B cell (primary cell): ENCODE data around the gene KHK. TPM values are rescaled to one million over a fixed set of nuclear protein-coding genes. Genes with fewer than 3 reads are reported as not detected.

ENCODE experiments used
- ATAC-seq: fragments of 200-7000 bp; cut with Tn5 transposase; one replicate; pipeline ENCODE4 v1.10.0; 2021; ENCODE audit warnings: low read depth, mild to moderate bottlenecking, moderate number of reproducible peaks, moderate library complexity
- CTCF ChIA-PET: fragments of 350-600 bp; sonication (Branson Sonifier 250); formaldehyde crosslinking; loops from one replicate; lab custom pipeline; 2021; ENCODE audit warnings: antibody characterized with exemption, inconsistent platforms; lab: Charles Lee
- POLR2A ChIA-PET: fragments of 350-600 bp; sonication (Branson Sonifier 250); formaldehyde crosslinking; loops from one replicate; lab custom pipeline; 2021; ENCODE audit warnings: antibody characterized with exemption; lab: Charles Lee
- DNase-seq: peaks from one replicate; pipeline ENCODE4 v3.0.0; 2013
- H2AFZ ChIP-seq: 2 replicates; pipeline ENCODE4 v1.6.1; 2012; ENCODE audit warnings: mild to moderate bottlenecking, low read depth, low read length; ENCODE audit not compliant: insufficient read depth, poor library complexity, severe bottlenecking
- H3K27ac ChIP-seq, 2 donors: 1 replicate in 1 of 2; 2 replicates in 1 of 2; pipeline ENCODE4 v1.5.1; 2012 to 2013; ENCODE audit warnings: low read length in 2 of 2, mild to moderate bottlenecking in 2 of 2, moderate library complexity in 1 of 2
- H3K27me3 ChIP-seq, 4 experiments: fragments of 200-600 bp in 1 of 4; sonication (generic) in 1 of 4; replicated peaks in 1 of 4; 1 replicate in 2 of 4; 2 replicates in 2 of 4; pipeline versions ENCODE4 v1.6.1 to v1.7.0; 2013 to 2016; ENCODE audit warnings: low read length in 3 of 4, mild to moderate bottlenecking in 2 of 4, mixed read lengths in 1 of 4, moderate library complexity in 1 of 4; ENCODE audit not compliant: insufficient read depth in 4 of 4, control insufficient read depth in 3 of 4; ENCODE audit errors: control extremely low read depth in 1 of 4
- H3K36me3 ChIP-seq, 2 experiments: replicated peaks in 1 of 2; 1 replicate in 1 of 2; 2 replicates in 1 of 2; pipeline versions ENCODE4 v1.6.1 to v1.7.1; 2013; ENCODE audit warnings: low read length in 1 of 2; ENCODE audit not compliant: insufficient read depth in 2 of 2, control insufficient read depth in 1 of 2; ENCODE audit errors: control extremely low read depth in 1 of 2, extremely low read depth in 1 of 2
- H3K4me1 ChIP-seq, 2 donors: fragments of 200-600 bp in 1 of 2; sonication (generic) in 1 of 2; 1 replicate in 1 of 2; 2 replicates in 1 of 2; pipeline versions ENCODE4 v1.5.1 to v1.6.1; 2013 to 2017; ENCODE audit warnings: low read length in 2 of 2; ENCODE audit not compliant: control insufficient read depth in 2 of 2, insufficient read depth in 2 of 2
- H3K4me2 ChIP-seq: replicated peaks from 2 replicates; pipeline ENCODE3; 2012; ENCODE audit warnings: mild to moderate bottlenecking, low read depth, low read length; ENCODE audit not compliant: poor library complexity, severe bottlenecking
- H3K4me3 ChIP-seq, 5 experiments: fragments of 200-600 bp in 1 of 5; sonication (generic) in 1 of 5; 1 replicate in 3 of 5; 2 replicates in 2 of 5; pipeline versions ENCODE4 v1.5.1 to v1.7.0; 2011 to 2016; ENCODE audit warnings: low read length in 4 of 5, mild to moderate bottlenecking in 4 of 5, low read depth in 2 of 5, control low read depth in 1 of 5, moderate library complexity in 1 of 5; ENCODE audit not compliant: insufficient read depth in 1 of 5; ENCODE audit errors: control extremely low read depth in 1 of 5, extremely low read depth in 1 of 5
- H3K79me2 ChIP-seq: fragments of 200-600 bp; sonication (generic); one replicate; pipeline ENCODE4 v1.6.0; 2016; ENCODE audit warnings: low read length; ENCODE audit not compliant: control insufficient read depth, insufficient read depth
- H3K9ac ChIP-seq: fragments of 200-600 bp; sonication (generic); 2 replicates; pipeline ENCODE4 v1.6.1; 2017; ENCODE audit warnings: mild to moderate bottlenecking, low read length, moderate library complexity
- H3K9me3 ChIP-seq, 3 donors: one replicate each; pipeline versions ENCODE4 v1.6.1 to v1.7.1; 2013; ENCODE audit warnings: low read length in 2 of 3; ENCODE audit not compliant: control insufficient read depth in 2 of 3, insufficient read depth in 1 of 3; ENCODE audit errors: control extremely low read depth in 1 of 3
- H4K20me1 ChIP-seq: 2 replicates; pipeline ENCODE4 v1.6.0; 2012; ENCODE audit warnings: mild to moderate bottlenecking, low read length; ENCODE audit not compliant: insufficient read depth, control insufficient read depth, poor library complexity, severe bottlenecking
- H3K27ac Mint-ChIP-seq: one replicate; pipeline ENCODE4 v1.8.0; 2021; ENCODE audit warnings: mixed read lengths
- H3K27me3 Mint-ChIP-seq: one replicate; pipeline ENCODE4 v1.8.0; 2021; ENCODE audit warnings: mixed read lengths
- H3K4me1 Mint-ChIP-seq: one replicate; pipeline ENCODE4 v1.8.0; 2021; ENCODE audit warnings: mixed read lengths
- H3K4me3 Mint-ChIP-seq: one replicate; pipeline ENCODE4 v1.8.0; 2021; ENCODE audit warnings: mixed read lengths
- H3K9me3 Mint-ChIP-seq: one replicate; pipeline ENCODE4 v1.8.0; 2022; ENCODE audit warnings: mixed read lengths; ENCODE audit not compliant: insufficient read depth
- EZH2 ChIP-seq: IDR thresholded peaks from 2 replicates; pipeline ENCODE4 v1.6.1; 2012; ENCODE audit warnings: borderline replicate concordance, low read depth, mild to moderate bottlenecking, moderate library complexity, low read length; ENCODE audit not compliant: insufficient read depth, poor library complexity, severe bottlenecking
- WGBS: methylation state at CpG from one replicate; pipeline ENCODE4 v1.1.5; 2013; ENCODE audit warnings: missing lambda C conversion rate; ENCODE audit not compliant: insufficient coverage; 5-methylcytosine and 5-hydroxymethylcytosine counted together
- intact Hi-C: fragments of 100-400 bp; cut with micrococcal nuclease; formaldehyde crosslinking; loops from one replicate; pipeline ENCODE4 v1.10.0; 2022
- polyA plus RNA-seq: library from polyadenylated mRNA; depleted of rRNA; stranded (reverse); fragments of >200 nt; gene quantifications from 2 replicates; pipeline ENCODE4 v1.2.3, GENCODE V29; 2012
- total RNA-seq, 2 donors: library from RNA; stranded (reverse); fragments of 120-200 nt in 1 of 2; gene quantifications; 1 replicate in 1 of 2; 2 replicates in 1 of 2; pipeline versions ENCODE4 v1.2.3 to v1.2.4, GENCODE V29; 2013 to 2022
- TF ChIP-seq, protein P1 (sequence below): fragments of 200-600 bp; IDR thresholded peaks from one replicate; pipeline ENCODE4 v1.8.0; 2022; ENCODE audit warnings: antibody characterized with exemption, mild to moderate bottlenecking

Gene KHK
- total and polyA plus RNA-seq, 2 donors (not counting 1 experiment from before 2014, with no cell fraction given), result 3.3 to 4.0 TPM

DNA sequence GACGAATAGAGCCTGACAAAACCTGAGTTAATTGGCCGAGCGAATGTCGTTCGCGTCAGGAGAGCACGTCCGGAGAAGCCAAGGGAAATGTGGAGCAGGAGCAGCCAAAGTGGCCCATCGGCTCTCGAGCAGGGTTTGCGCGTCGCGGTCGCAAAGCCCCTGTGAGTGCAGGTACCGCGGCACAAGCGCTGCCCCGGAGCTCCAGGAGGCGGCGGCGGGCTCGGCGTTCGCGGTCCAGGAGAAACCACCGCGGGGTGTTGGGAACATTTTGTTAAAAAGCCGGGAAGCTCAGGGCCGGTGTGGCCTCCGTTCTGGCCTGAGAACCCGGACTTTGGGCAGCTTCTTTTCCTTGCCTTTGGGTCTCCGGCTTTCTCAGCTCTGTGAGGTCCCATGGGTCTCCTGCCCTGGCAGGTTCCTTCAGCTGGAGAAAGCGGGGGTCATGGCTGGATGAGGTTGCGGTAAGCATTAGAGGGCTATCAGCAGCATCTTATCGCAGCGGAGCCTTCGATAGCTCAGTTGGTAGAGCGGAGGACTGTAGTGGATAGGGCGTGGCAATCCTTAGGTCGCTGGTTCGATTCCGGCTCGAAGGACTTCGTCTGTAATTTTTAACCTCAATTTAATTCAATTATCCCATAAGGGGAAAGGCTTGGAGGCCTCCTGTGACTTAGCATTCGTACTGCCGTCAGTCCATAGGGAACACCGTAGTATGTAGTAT lies 36.1 kb upstream of the KHK start:
- H3K4me1 Mint-ChIP-seq, result peaks cover 17% of the 10 kb centered on the region
- H3K4me3 ChIP-seq, result peak overlapping the region; percentile 57 to 94 (median 81)

More for the DNA sequence above, 36.1 kb upstream of the KHK start:
- Histone ChIP-seq H4K20me1 (no peaks in the 10 kb centered on the region), H3K79me2 (no peaks in the 10 kb centered on the region), H3K27ac (peak overlapping the region; percentile 72 to 80), H2AFZ (peak overlapping the region; percentile 91), H3K9me3 (no peaks in the 10 kb centered on the region), H3K4me1 (peaks cover 4 to 15% of the 10 kb centered on the region in 2 donors), H3K9ac (peak overlapping the region; percentile 74), H3K36me3 (peaks cover 0 to 10% of the 10 kb centered on the region in 2 experiments), H3K27me3 (no peaks in the 10 kb centered on the region), H3K4me2 (peak overlapping the region; percentile 94)
- ATAC-seq, result peak; percentile 60
- H3K27me3 Mint-ChIP-seq, result peaks cover 7% of the 10 kb centered on the region
- peak overlapping the region; percentile 95 for H3K4me3 Mint-ChIP-seq
- peak; percentile 98 for DNase-seq
- CTCF ChIA-PET, result interaction anchor here (0.6 to 3.7 kb wide), 19 partner anchors 8 to 205 kb away, joined by 3 to 27 read pairs (median 4); partner anchors contain the start of genes KHK, OST4 and TMEM214
- POLR2A ChIA-PET, result interaction anchor here (0.6 to 4.2 kb wide), 8 partner anchors 8 to 162 kb away, joined by 3 to 48 read pairs (median 9); partner anchors contain the start of genes ATRAID, EMILIN1, OST4 and SLC5A6
- WGBS, result under 1% methylated on average over 40 of the region's 48 CpGs
- H3K9me3 Mint-ChIP-seq, result no peaks in the 10 kb centered on the region
- peak overlapping the region; percentile 100 for H3K27ac Mint-ChIP-seq
- intact Hi-C loops, result loop anchor here (1.0 kb wide), 5 partner anchors 8 to 162 kb away; partner anchors contain the start of genes ATRAID, PREB, SLC5A6 and TMEM214
- TF ChIP-seq, protein P1, sequence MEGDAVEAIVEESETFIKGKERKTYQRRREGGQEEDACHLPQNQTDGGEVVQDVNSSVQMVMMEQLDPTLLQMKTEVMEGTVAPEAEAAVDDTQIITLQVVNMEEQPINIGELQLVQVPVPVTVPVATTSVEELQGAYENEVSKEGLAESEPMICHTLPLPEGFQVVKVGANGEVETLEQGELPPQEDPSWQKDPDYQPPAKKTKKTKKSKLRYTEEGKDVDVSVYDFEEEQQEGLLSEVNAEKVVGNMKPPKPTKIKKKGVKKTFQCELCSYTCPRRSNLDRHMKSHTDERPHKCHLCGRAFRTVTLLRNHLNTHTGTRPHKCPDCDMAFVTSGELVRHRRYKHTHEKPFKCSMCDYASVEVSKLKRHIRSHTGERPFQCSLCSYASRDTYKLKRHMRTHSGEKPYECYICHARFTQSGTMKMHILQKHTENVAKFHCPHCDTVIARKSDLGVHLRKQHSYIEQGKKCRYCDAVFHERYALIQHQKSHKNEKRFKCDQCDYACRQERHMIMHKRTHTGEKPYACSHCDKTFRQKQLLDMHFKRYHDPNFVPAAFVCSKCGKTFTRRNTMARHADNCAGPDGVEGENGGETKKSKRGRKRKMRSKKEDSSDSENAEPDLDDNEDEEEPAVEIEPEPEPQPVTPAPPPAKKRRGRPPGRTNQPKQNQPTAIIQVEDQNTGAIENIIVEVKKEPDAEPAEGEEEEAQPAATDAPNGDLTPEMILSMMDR, result peak; percentile 50
- TF ChIP-seq EZH2, result no peak
